ENCODE data around the gene NOX3. TPM values are rescaled to one million over a fixed set of nuclear protein-coding genes. Genes with fewer than 3 reads are reported as not detected.

The NOX3 gene
- total RNA-seq, 2 donors from 2014 or later, result not detected

- H3K27me3 Mint-ChIP-seq, result no peaks in the 10 kb centered on the region
- H3K4me3 Mint-ChIP-seq, result no peak overlapping the region
- no peak for DNase-seq
- no peaks in the 10 kb centered on the region for H3K9me3 ChIP-seq (ENCODE audit: control insufficient read depth, low read length, poor library complexity, severe bottlenecking)
- ATAC-seq, result no peak
- H3K36me3 Mint-ChIP-seq (ENCODE audit: low read depth), result no peaks in the 10 kb centered on the region
- H3K27ac Mint-ChIP-seq, result no peak overlapping the region
- H3K4me1 Mint-ChIP-seq, result peaks cover 17% of the 10 kb centered on the region
These were observed 41.6 kb downstream of the NOX3 start for GRCh38 chr6:155414049-155414448.

GRCh38 chr6:155412335-155412734 is 43.3 kb downstream of the NOX3 start:
- no peaks in the 10 kb centered on the region for H3K36me3 Mint-ChIP-seq (ENCODE audit: low read depth)
- no peak overlapping the region for H3K27ac Mint-ChIP-seq
- H3K9me3 ChIP-seq (ENCODE audit: control insufficient read depth, low read length, poor library complexity, severe bottlenecking), result no peaks in the 10 kb centered on the region
- H3K27me3 Mint-ChIP-seq, result no peaks in the 10 kb centered on the region
- no peak for DNase-seq
- no peak overlapping the region for H3K4me3 Mint-ChIP-seq
- ATAC-seq, result no peak
- H3K4me1 Mint-ChIP-seq, result peaks cover under 1% of the 10 kb centered on the region

GRCh38 chr6:155411154-155412052 is 44.2 kb downstream of the NOX3 start:
- H3K27ac Mint-ChIP-seq, result peak overlapping the region; percentile 4
- no peak for ATAC-seq
- H3K4me3 Mint-ChIP-seq, result no peak overlapping the region
- H3K36me3 Mint-ChIP-seq (ENCODE audit: low read depth), result no peaks in the 10 kb centered on the region
- no peaks in the 10 kb centered on the region for H3K9me3 ChIP-seq (ENCODE audit: control insufficient read depth, low read length, poor library complexity, severe bottlenecking)
- no peaks in the 10 kb centered on the region for H3K4me1 Mint-ChIP-seq
- H3K27me3 Mint-ChIP-seq, result no peaks in the 10 kb centered on the region
- no peak for DNase-seq

GRCh38 chr6:155409391-155409790 is 46.2 kb downstream of the NOX3 start:
- DNase-seq (no peak), ATAC-seq (no peak)
- H3K9me3 ChIP-seq (ENCODE audit: control insufficient read depth, low read length, poor library complexity, severe bottlenecking), result no peaks in the 10 kb centered on the region
- Mint-ChIP-seq H3K4me1 (peaks cover 2% of the 10 kb centered on the region), H3K27ac (no peak overlapping the region), H3K36me3 (ENCODE audit: low read depth) (no peaks in the 10 kb centered on the region), H3K27me3 (peaks cover 8% of the 10 kb centered on the region), H3K4me3 (no peak overlapping the region)

GRCh38 chr6:155408981-155409380 is 46.7 kb downstream of the NOX3 start:
- no peak for DNase-seq
- H3K4me1 Mint-ChIP-seq, result peaks cover 2% of the 10 kb centered on the region
- H3K36me3 Mint-ChIP-seq (ENCODE audit: low read depth), result no peaks in the 10 kb centered on the region
- peaks cover 8% of the 10 kb centered on the region for H3K27me3 Mint-ChIP-seq
- no peak overlapping the region for H3K27ac Mint-ChIP-seq
- no peak for ATAC-seq
- H3K4me3 Mint-ChIP-seq, result no peak overlapping the region
- no peaks in the 10 kb centered on the region for H3K9me3 ChIP-seq (ENCODE audit: control insufficient read depth, low read length, poor library complexity, severe bottlenecking)

GRCh38 chr6:155408231-155408630 is 47.4 kb downstream of the NOX3 start:
- ATAC-seq (no peak), DNase-seq (no peak)
- Mint-ChIP-seq H3K36me3 (ENCODE audit: low read depth) (no peaks in the 10 kb centered on the region), H3K27ac (peak overlapping the region; percentile 9), H3K4me1 (peaks cover 2% of the 10 kb centered on the region), H3K4me3 (no peak overlapping the region), H3K27me3 (peaks cover 8% of the 10 kb centered on the region)
- no peaks in the 10 kb centered on the region for H3K9me3 ChIP-seq (ENCODE audit: control insufficient read depth, low read length, poor library complexity, severe bottlenecking)

- H3K27ac Mint-ChIP-seq, result no peak overlapping the region
- no peak for DNase-seq
- H3K36me3 Mint-ChIP-seq (ENCODE audit: low read depth), result no peaks in the 10 kb centered on the region
- H3K4me1 Mint-ChIP-seq, result peaks cover 2% of the 10 kb centered on the region
- ATAC-seq, result no peak
- peaks cover 8% of the 10 kb centered on the region for H3K27me3 Mint-ChIP-seq
- H3K4me3 Mint-ChIP-seq, result no peak overlapping the region
- no peaks in the 10 kb centered on the region for H3K9me3 ChIP-seq (ENCODE audit: control insufficient read depth, low read length, poor library complexity, severe bottlenecking)
These were observed 48.8 kb downstream of the NOX3 start for GRCh38 chr6:155406801-155407200.

GRCh38 chr6:155404937-155405336 is 50.7 kb downstream of the NOX3 start:
- Mint-ChIP-seq H3K4me1 (peaks cover 2% of the 10 kb centered on the region), H3K4me3 (no peak overlapping the region), H3K27me3 (peaks cover 20% of the 10 kb centered on the region), H3K36me3 (ENCODE audit: low read depth) (no peaks in the 10 kb centered on the region), H3K27ac (no peak overlapping the region)
- no peak for DNase-seq
- H3K9me3 ChIP-seq (ENCODE audit: control insufficient read depth, low read length, poor library complexity, severe bottlenecking), result no peaks in the 10 kb centered on the region
- no peak for ATAC-seq

GRCh38 chr6:155402656-155403304 is 52.9 kb downstream of the NOX3 start:
- no peak for ATAC-seq
- Mint-ChIP-seq H3K27ac (no peak overlapping the region), H3K4me1 (peaks cover 2% of the 10 kb centered on the region), H3K4me3 (no peak overlapping the region), H3K36me3 (ENCODE audit: low read depth) (no peaks in the 10 kb centered on the region), H3K27me3 (peaks cover 20% of the 10 kb centered on the region)
- no peaks in the 10 kb centered on the region for H3K9me3 ChIP-seq (ENCODE audit: control insufficient read depth, low read length, poor library complexity, severe bottlenecking)
- DNase-seq, result no peak

- Mint-ChIP-seq H3K4me1 (no peaks in the 10 kb centered on the region), H3K4me3 (no peak overlapping the region), H3K27me3 (peaks cover 15% of the 10 kb centered on the region), H3K27ac (no peak overlapping the region), H3K36me3 (ENCODE audit: low read depth) (no peaks in the 10 kb centered on the region)
- ATAC-seq, result no peak
- H3K9me3 ChIP-seq (ENCODE audit: control insufficient read depth, low read length, poor library complexity, severe bottlenecking), result no peaks in the 10 kb centered on the region
- DNase-seq, result no peak
These were observed 55.0 kb downstream of the NOX3 start for GRCh38 chr6:155400654-155400965.

GRCh38 chr6:155399745-155400653 is 55.6 kb downstream of the NOX3 start:
- Mint-ChIP-seq H3K4me3 (no peak overlapping the region), H3K36me3 (ENCODE audit: low read depth) (no peaks in the 10 kb centered on the region), H3K27me3 (peaks cover 12% of the 10 kb centered on the region), H3K27ac (no peak overlapping the region), H3K4me1 (no peaks in the 10 kb centered on the region)
- ATAC-seq (no peak), DNase-seq (no peak)
- H3K9me3 ChIP-seq (ENCODE audit: control insufficient read depth, low read length, poor library complexity, severe bottlenecking), result no peaks in the 10 kb centered on the region

GRCh38 chr6:155399062-155399744 is 56.4 kb downstream of the NOX3 start:
- H3K36me3 Mint-ChIP-seq (ENCODE audit: low read depth), result no peaks in the 10 kb centered on the region
- peaks cover 12% of the 10 kb centered on the region for H3K27me3 Mint-ChIP-seq
- no peak for ATAC-seq
- no peak for DNase-seq
- H3K9me3 ChIP-seq (ENCODE audit: control insufficient read depth, low read length, poor library complexity, severe bottlenecking), result no peaks in the 10 kb centered on the region
- no peaks in the 10 kb centered on the region for H3K4me1 Mint-ChIP-seq
- H3K27ac Mint-ChIP-seq, result no peak overlapping the region
- no peak overlapping the region for H3K4me3 Mint-ChIP-seq

GRCh38 chr6:155398701-155399061 is 57.0 kb downstream of the NOX3 start:
- H3K9me3 ChIP-seq (ENCODE audit: control insufficient read depth, low read length, poor library complexity, severe bottlenecking), result no peaks in the 10 kb centered on the region
- Mint-ChIP-seq H3K27me3 (peaks cover 12% of the 10 kb centered on the region), H3K4me3 (no peak overlapping the region), H3K4me1 (no peaks in the 10 kb centered on the region), H3K36me3 (ENCODE audit: low read depth) (no peaks in the 10 kb centered on the region), H3K27ac (no peak overlapping the region)
- no peak for DNase-seq
- ATAC-seq, result no peak
